SU-DHL-6 (cell line): ENCODE results near the gene TAS2R50.

Experiments
- CTCF ChIP-seq: fragments of 200-600 bp; sonication (generic); IDR thresholded peaks from one replicate; pipeline ENCODE4 v1.5.1; 2017; ENCODE audit warnings: antibody characterized with exemption, mild to moderate bottlenecking, low read length, moderate library complexity; ENCODE audit not compliant: insufficient read depth, poor library complexity, severe bottlenecking
- EZH2phosphoT487 ChIP-seq: fragments of 200-600 bp; sonication (generic), shearing (Covaris generic); conservative IDR thresholded peaks from 2 replicates; pipeline ENCODE4 v1.6.1; 2018; ENCODE audit warnings: mild to moderate bottlenecking, antibody characterized with exemption, low read length, moderate library complexity, mixed read lengths

DNA sequence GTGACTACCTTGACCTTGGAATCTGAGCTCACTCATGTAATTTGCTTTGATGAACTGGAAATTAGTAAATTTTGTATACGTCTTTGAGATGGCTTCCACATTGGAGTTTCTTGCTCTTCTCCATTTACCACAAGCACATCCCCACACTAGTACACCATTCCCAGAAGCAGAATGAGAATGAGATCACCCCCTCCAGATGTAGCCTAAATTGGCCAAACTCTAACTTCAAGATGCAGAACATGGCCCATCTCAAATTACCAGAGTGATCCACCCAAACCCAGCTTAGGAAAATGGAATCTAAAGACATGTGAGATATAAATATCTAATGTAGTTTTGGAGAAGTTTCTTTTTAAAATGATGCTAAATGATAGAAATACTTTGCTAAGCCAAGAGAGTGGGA is 20.9 kb upstream of the TAS2R50 start:
- TF ChIP-seq CTCF (no peak), EZH2phosphoT487 (no peak)
